Dermis microvascular lymphatic vessel endothelial cell (primary cell): ENCODE results near the gene PLEKHA5. TPM values are rescaled to one million over a fixed set of nuclear protein-coding genes. Genes with fewer than 3 reads are reported as not detected.

ENCODE experiments used
- DNase-seq, 2 donors: peaks; one replicate each; pipeline versions ENCODE4 v3.0.0 to v3.0.0-alpha.2; 2010; ENCODE audit warnings: low read depth in 2 of 2
- total RNA-seq: library from RNA; depleted of rRNA; stranded (reverse); fragments of >200 nt; gene quantifications from 2 replicates; pipeline ENCODE4 v1.2.1, GENCODE V29; 2014

The PLEKHA5 gene
- total RNA-seq, 1 donor from 2014 or later: 6.3 TPM

DNA sequence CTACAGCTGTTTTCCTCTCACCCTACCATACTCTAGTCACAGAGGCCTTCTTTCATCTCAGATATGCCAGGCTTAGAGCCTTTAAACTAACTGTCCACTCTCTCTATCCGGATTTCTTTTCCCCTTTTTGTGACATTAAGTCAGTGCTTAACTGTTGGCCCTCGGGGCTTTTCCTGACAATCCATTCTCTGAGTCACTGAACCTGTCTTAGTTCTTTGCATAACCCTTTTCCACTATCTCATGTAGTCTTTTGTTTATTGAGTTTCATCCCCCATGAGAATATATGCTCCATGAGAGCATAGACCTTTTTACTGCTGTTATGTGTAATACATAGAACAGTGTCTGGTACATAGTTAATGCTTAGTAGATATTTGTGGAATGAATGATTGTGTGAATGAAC is 68.7 kb downstream of the PLEKHA5 start:
- DNase-seq: peak in 1 of 2 donors; percentile 8

DNA sequence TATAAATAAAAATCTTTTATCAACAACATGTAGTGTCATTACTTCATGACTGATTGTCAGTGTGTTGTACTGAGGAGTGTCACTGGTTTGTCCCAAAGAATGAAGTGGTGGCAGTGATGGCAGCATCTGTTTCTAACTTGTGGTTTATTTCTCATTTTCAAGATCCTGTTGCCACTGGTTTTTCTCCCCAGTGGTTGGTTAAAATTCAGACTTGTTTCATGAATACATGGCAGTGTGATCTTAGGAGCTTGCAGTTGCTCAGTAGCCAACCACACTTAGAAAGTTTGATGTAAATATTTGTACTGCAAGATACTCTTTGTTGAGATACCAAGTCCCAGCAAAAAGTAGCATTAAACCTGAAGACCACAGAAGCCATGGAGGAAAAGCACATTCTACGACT is 69.8 kb downstream of the PLEKHA5 start:
- DNase-seq: no peak

DNA sequence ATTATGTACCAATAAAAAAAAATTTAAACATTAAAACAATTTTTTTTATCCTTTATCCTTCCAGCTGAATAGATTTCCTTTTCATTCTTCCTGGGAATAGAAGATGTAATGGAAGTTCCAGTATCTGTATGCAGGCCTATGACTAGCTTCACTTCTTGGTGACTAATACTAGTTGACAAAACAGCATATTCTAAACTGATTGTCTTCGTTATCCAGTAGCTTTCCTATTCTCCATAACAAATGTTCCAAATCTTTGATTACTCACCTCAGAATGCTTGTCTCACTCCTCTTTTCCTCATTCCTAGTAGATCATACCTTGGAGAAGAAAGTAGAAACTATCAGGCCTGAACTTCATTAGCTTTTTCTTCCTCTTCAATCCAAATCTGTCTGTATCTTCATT is 70.7 kb downstream of the PLEKHA5 start:
- no peak for DNase-seq

DNA sequence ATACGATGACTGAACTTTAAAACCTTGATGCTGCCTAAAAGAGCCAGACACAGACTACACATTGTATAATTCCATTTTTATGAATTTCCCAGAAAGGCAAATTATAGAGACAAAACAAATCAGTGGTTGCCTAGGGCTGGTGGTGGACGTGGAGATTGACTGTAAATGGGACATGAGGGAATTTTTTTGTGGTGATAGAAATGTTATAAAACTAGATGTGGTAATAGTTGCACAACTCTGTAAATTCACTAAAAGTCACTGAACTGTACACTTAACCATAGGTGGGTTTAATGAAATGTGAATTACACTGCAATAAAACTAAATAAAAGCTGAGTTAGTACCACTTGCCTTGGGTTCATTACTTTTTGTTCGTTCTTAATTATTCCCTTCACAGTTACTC is 72.1 kb downstream of the PLEKHA5 start:
- DNase-seq: no peak

DNA sequence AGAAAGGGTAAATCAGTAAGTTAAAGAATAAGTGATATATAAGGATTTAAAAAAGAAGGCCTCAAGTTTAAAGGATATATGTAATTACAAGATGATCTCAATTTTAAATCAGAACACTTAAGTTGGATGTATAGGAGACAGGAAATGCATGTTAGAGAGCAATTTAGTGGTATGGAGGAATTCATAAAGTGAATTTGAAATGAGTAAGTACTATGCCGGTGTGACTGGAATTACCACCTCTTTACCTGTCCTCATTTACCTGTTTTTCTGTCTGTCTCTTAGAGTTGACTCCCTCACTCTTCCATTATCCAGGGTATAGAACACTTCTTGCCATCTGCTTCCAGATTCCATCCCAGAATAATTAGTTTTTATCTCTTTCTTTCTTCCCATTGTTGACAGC is 73.5 kb downstream of the PLEKHA5 start:
- no peak for DNase-seq

DNA sequence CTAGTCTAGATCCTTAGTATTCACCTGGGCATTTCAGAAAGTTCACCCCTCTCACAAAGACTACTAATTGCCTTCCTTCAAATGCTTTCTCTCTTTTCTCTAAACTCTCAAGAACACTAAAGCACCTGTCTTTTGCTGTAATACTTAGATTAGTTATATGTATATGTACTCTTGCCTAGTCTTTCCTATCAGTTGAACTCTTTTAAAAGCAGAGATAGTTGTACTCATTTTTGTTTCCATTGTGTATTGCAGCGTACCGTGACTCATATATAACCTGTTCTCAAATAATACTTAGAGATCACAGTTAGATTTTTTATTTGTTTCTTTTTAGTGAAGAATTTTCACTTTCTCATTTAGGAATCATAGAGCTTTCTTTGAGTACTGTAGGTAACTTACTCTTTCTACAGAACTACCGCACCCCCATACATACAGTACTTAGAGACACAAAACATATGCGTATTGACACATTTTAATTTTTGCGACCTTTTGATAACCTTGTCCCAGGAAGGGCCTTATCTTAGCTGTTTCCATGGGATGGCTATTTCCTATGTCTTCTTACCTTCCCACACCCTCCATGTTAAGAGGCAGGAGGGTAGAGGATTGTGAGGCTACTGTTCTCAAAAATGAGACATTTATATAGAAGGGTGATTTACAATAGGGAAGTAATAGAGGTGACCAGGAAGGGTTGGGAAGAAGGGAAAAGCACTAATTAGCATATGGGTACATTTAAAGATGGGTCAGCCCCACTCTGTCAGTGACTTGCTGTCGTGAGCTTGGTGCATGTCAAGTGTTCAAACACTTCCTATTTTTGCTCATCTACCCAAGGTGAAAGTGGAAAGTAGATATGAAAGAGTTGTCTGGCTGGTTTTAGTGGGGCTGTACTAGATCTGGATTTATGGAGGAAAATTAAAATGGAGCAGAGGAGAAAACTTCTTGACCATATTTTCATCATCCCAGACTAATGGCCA is 74.3 kb downstream of the PLEKHA5 start:
- DNase-seq: no peak

DNA sequence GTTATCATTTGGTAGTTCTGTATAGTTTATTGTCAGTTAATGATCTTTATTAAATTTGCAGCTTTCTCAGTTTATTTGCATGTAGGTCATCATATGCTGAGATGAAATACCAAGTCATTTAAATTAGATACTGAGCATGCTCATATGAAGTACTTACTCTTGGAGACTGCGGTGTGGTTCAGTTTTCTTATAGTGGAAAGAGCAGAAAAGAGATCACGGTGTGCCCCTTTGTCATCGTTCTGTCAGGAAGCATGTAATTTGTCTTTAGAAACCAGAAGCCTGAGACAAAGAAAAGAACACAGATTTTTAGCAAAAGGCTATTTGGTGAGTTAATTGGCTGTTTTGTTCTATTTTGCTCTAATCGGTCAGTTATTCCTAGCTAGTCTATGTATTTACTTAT is 75.6 kb downstream of the PLEKHA5 start:
- no peak for DNase-seq

DNA sequence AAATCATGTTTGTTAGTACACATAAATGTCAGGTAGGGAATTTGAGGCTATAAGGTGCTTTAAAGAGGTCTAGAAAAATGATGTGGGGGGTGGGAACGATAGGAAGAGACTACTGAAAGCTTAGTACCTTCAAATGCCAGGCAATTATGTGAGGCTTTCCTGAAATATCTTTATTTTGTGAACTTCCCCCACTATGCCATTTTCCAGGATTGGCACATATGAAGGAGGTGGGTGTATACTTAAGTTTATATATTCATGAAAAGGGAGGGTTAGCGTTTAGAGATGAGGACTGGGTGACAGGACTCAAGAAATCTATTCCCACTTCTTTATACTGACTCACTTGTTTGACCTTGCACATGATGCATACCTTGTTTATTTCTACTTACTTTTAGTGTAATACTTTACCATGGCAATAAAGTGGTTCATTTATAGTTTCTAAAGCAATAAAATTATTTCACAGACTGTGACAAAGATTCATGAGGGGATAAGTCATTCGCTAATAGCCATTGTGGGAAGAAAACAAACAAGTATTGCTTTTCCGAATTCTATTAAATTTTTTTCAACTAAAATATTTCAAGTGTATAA is 77.1 kb downstream of the PLEKHA5 start:
- no peak for DNase-seq

DNA sequence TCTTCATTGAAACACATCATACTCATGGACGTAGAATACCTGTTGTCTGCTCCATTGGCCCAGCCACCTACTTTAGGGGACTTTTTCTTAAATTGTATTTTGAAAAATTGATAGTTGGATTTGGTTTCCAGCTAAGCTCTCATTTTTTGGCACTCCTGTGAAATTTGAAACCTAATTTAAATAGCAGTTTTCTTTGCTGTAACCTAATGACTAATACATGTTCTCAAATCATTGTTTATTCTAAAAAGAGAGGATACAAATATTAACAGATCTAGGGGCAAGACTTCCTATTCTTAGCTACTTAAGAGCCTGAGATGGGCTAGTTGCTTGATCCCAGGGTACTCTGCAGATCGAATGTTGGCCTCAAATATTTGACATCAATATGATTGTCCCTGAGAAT is 78.9 kb downstream of the PLEKHA5 start:
- DNase-seq: no peak

DNA sequence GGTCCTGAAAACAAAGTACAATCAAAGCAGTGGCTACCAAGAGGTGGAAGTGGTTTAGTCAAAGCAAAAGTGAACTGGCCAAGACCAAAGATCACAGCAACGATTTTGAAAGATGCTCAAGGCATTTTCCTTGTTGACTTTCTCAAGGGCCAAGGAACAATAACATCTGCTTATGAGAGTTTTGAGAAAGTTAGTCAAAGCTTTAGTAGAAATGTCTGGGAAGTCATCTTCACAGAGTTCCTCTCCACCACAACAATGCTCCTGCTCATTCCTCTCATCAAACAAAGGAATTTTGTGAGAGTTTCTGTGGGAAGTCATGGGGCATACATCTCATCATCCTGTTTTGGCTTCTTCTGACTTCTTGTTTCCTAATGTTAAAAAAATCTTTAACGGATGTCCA is 80.1 kb downstream of the PLEKHA5 start:
- DNase-seq: no peak

DNA sequence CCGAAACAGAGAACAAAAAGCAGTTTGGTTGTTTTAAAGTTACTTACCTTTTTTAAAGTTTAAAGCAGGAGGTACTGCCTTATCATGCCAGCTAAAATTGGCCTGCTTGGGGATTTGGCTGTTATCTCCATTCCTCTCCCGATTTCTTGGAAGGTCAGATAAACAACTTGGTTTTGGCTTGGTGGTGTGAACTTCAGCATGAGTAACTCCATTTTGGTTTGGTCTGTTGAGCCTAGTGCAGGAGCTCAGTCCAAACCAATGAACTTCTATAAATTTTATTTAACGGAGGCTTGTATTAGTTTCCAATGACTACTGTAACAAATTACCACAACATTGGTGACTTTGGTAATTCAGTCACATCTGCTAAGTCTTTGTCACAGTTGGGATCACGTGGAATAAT is 82.3 kb downstream of the PLEKHA5 start:
- no peak for DNase-seq

DNA sequence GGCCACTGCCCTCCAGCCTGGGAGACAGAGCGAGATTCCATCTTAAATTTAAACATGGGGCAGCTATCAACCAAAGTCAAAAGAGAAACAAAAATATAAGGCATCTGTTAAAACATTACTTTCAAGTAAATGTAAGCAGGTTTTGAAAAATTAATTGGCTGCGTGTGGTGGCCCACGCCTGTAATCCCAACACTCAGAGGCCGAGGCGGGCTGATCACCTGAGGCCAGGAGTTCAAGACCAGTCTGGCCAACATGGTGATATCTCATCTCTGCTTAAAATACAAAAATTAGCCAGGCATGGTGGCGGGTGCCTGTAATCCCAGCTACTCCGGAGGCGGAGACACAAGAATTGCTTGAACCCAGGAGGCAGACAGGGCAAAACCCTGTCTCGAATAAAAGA is 82.7 kb downstream of the PLEKHA5 start:
- no peak for DNase-seq

DNA sequence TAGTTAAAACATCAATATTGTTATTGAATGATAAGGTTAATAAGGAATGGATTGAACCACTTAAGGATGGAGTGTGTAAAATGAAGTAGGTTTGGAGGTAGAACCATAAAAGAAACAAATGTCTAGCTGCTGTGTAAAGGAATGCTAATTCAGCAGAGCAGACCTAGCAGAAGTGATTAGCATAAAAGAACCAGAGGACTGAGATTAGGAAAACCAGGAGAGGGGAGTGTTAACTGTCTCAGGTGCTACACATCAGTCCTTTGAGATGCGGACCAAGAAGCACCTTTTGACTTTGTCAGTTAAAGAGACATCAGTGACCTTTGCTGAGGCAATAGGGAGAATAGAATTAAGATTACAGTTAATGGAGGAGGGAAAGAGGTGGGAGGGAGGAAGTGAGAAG is 84.5 kb downstream of the PLEKHA5 start:
- no peak for DNase-seq

DNA sequence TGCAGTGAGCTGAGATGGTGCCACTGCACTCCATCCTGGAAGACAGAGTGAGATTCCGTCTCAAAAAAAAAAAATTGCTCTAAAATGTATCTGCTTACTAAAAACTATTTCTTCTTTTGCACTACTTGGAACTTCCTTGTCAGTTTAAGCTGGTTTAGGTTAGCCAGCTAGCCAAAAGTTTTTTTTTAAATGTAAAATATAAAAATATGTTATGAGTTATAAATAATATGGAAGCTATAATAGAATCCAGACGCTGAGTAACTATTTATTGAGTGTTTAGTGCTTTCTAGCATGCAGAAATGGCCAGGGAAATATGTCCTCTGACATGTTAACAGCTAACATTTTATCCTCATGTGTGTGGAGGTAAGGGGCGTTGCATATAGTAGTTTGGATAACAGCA is 85.6 kb downstream of the PLEKHA5 start:
- no peak for DNase-seq

DNA sequence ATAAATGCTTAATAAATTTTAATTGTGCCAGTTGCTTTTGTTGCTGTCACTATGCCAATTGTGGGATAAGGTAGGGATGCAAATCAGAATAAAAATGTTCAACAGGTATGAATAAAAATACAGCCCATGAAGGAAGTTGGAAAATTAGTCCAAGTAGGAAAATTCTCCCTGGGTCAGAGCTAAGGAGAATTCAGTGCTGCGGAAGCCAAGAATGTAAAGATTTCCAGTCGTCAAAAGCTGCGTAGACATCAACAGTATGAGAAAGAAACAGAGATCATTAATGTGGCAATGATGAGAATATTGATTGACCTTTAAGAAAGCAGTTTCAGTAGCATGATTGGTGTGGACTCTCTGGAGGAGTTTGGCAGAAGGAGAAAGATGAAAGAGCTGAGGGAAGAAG is 87.9 kb downstream of the PLEKHA5 start:
- no peak for DNase-seq

DNA sequence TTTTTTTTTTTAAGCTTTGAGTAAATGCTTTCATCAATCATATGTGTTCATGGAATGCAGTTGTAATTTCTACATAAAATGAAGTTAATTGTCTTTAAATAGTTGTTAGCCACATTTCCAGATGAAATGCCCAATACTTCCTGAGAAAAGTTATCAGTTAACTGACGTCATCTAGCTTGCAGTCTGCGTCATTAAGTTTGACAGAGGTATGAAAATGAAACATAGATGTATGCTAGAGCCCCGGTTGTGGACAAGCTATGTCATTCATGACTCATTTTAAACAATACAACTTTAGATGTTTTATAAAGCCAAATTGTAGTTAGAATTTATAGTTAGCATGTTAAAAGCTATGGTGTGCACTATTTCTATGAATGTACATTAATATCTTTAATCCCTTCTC is 90.7 kb downstream of the PLEKHA5 start:
- DNase-seq: no peak

DNA sequence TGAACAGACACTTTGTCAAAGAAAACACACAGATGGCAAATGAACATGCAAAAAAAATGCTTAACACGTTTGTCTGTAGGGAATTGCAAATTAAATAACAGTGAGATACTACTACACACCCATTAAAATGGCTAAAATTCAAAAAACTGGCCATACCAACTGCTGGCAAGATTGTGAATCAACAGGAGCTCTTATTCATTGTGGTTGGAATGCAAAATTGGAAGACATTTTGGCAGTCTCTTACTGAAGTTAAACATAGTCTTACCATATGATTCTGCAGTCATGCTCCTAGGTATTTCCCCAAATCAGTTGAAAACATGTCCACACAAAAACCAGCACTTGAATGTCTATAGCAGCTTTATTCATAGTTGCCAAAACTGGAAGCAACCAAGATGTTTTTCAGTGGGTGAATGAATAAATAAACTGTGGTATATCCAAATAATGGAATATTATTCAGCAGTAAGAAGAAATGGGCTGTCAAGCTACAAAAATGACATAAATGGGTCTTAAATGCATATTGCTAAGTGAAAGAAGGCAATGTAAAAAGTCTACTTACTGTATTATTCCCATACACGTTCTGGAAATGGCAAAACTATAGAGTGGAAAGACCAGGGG is 91.4 kb downstream of the PLEKHA5 start:
- DNase-seq: no peak

DNA sequence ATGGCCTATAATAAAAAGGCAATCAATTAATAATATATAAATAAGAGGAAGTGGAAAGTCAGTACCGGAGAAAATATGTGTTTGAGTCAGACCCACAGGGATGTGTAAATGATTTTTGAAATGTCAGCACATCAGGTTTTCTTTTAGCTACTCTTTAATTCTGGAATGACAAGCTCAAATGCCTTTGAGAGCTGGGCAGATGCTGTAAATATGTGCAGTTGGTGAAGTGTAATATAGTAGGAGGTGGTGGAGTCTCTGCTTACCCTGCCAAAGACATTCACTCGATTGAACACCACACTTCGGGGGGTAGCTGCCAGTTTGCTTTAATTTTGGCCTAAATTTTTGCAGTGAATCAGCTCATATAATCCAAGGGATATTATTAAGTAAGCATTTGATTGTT is 93.0 kb downstream of the PLEKHA5 start:
- DNase-seq: no peak

DNA sequence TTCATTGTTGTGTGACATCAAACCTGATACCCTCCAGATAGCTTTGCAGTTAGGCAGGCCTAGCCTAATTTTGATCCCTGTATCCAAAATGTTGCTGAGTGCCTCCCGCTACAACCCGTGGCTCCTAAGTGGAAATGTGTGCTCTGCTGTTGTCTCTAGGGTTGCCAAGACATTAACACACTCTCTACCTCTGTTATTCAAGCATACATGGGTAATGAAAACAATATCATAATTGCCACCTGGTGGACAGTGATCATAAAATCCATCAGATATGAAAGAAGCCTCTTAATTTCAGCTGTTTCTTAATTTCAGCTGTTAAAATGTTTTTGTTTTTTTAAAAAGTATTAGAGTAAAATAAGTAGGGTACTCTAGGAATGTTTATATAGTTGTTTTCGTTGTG is 93.5 kb downstream of the PLEKHA5 start:
- DNase-seq: peak; percentile 16 to 34

DNA sequence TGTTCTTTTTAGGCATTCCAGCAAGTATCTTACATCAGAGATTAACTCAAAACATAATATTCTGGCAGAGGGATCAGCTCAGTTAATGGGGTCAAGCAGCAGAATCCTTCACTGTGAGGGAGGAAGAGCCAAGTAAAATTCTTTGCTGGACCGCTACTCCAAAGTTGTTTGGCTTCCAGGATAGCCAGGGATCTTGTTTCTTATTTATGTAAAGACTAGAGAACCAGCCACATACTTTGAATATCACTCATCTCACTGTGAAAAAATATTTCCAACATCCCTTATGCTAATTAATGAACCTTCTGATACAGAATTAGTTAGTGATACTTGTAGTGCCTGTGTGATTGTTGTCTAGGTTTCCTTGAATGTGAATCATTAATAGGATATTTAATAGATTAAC is 94.2 kb downstream of the PLEKHA5 start:
- DNase-seq: no peak

DNA sequence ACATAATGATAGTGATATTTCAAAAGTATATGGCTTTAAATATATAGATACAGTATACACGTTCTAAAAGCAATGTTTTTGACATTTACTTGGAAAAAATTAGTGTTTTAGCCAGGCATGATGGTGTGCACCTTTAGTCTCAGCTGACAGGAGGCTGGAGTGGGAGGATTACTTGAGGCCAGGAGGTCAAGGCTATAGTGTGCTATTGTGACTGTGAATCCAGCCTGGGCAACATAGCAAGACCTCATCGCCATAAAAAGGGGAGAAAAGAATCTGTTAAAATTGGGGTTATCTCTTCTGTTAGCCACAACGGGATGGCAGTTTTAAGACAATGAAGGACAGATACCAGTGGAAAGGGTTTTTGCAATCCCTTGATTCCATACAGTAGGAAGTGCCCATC is 95.2 kb downstream of the PLEKHA5 start:
- DNase-seq: no peak

DNA sequence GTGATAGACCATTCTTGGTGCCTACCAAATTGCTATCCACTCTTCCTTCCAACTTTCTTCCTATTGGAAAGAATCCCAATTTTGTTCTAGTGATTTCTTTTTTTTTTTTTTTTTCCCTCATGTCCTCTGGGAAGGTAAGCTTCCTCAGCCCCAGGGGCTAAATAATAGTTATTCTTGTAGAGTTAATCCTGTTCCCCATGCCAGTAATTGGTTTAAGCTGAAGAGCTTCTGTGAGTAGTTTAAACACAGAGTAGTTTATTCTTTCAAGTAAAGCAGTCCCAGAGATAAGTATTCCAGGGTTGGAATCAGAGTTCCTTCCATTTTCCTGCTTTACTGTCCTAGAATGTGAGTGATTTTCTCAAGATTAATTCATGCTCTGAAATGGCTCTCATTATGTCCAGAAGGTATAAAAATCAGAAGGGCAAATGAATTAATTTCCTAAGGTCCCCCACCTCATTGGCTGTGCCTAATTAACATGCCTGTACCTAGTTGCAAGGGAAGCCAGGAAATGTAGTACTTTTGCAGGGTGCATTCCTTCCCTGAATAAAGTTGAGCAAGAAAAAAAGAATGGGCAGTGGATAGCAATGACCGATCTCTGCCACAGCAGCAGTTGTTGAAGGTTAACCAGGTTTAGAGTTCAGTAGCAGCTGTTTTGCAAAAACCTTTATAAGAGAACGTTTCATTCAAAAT is 97.8 kb downstream of the PLEKHA5 start:
- no peak for DNase-seq
